ENCODE data around the gene FTSJ1.

FTSJ1 gene

DNA sequence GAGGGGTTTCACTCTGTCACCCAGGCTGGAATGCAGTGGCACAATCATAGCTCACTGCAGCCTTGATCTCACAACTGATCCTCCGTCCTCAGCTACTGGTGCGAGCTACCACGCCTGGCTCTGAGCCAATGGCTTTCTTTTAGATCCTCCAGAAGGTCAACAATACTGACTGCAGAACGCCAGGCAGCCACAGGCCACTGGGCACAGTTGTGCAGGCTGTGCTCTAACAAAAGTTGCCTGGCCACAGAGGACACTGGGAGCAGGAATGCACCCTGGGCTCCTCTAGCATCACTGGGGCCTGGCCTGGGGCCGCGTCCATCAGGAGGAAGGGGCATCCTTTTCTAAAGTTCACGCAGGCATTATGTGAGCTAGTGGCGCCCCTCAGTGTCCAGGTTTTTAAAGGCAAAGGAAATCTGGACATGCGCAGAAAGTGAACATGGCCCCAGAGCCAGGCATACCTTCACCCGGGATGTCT lies 17.9 kb downstream of the FTSJ1 start:
- Histone ChIP-seq H3K36me3 (ENCODE audit: control insufficient read depth, insufficient read depth, low read length) (no peaks in the 10 kb centered on the region), H3K4me1 (ENCODE audit: control insufficient read depth, insufficient read depth, low read length) (no peaks in the 10 kb centered on the region), H3K9me3 (ENCODE audit: control insufficient read depth, low read length) (no peaks in the 10 kb centered on the region), H3K27ac (ENCODE audit: insufficient read depth, low read depth, low read length, poor library complexity, severe bottlenecking) (no peak overlapping the region), H3K27me3 (ENCODE audit: control insufficient read depth, insufficient read depth, low read length, poor library complexity, severe bottlenecking) (no peaks in the 10 kb centered on the region), H3K4me3 (ENCODE audit: insufficient read depth, low read depth, low read length) (no peak overlapping the region)
- 53% methylated on average over 10 of the region's 10 CpGs for WGBS, 2 experiments

DNA sequence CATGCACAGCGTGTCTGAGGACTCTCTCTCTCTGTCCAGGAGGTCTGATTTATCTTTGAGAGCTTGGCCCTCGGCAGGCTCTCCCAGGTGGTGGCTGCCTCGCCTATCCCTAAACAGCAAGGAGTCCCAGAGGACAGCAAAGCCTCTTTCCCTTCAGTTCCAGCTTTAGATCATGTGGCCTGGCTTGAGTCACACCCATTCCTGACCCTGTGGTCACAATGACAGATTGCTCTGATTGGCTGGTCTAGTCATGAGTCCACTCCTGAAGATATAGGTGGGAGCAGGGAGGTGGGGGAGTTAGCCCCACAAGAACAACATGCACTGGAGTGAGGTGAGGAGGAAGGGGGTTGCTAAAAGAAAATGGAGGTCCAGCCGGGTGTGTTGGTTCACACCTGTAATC lies 20.7 kb downstream of the FTSJ1 start:
- 83 to 94% methylated on average over 4 of the region's 4 CpGs for WGBS, 2 experiments
- Histone ChIP-seq H3K4me1 (ENCODE audit: control insufficient read depth, insufficient read depth, low read length) (no peaks in the 10 kb centered on the region), H3K4me3 (ENCODE audit: insufficient read depth, low read depth, low read length) (no peak overlapping the region), H3K27ac (ENCODE audit: insufficient read depth, low read depth, low read length, poor library complexity, severe bottlenecking) (no peak overlapping the region), H3K27me3 (ENCODE audit: control insufficient read depth, insufficient read depth, low read length, poor library complexity, severe bottlenecking) (no peaks in the 10 kb centered on the region), H3K36me3 (ENCODE audit: control insufficient read depth, insufficient read depth, low read length) (no peaks in the 10 kb centered on the region), H3K9me3 (ENCODE audit: control insufficient read depth, low read length) (no peaks in the 10 kb centered on the region)

DNA sequence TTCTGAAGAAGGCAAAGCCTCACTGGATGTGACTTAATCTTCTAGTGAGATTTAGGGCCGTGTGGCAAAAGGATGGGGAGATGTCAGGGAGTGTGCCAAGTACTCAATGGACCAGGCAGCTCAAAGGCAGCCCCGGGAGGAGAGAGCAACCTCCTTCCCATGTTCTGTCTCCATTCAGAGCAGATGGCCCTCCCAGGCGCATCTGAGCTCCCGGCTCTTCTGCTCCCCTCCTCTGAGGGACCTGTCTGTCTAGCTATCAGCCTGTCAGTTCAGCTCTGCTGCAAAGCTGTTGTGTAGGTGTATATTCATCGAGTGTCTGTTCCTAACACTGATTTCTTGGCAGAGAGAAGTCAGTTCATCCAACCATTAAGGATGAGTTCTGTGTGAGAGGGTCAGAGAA lies 21.9 kb downstream of the FTSJ1 start:
- Histone ChIP-seq H3K27ac (ENCODE audit: insufficient read depth, low read depth, low read length, poor library complexity, severe bottlenecking) (no peak overlapping the region), H3K4me1 (ENCODE audit: control insufficient read depth, insufficient read depth, low read length) (no peaks in the 10 kb centered on the region), H3K4me3 (ENCODE audit: insufficient read depth, low read depth, low read length) (no peak overlapping the region), H3K27me3 (ENCODE audit: control insufficient read depth, insufficient read depth, low read length, poor library complexity, severe bottlenecking) (no peaks in the 10 kb centered on the region), H3K9me3 (ENCODE audit: control insufficient read depth, low read length) (no peaks in the 10 kb centered on the region), H3K36me3 (ENCODE audit: control insufficient read depth, insufficient read depth, low read length) (no peaks in the 10 kb centered on the region)
- WGBS, 2 experiments, result 88 to 92% methylated on average over 5 of the region's 5 CpGs

DNA sequence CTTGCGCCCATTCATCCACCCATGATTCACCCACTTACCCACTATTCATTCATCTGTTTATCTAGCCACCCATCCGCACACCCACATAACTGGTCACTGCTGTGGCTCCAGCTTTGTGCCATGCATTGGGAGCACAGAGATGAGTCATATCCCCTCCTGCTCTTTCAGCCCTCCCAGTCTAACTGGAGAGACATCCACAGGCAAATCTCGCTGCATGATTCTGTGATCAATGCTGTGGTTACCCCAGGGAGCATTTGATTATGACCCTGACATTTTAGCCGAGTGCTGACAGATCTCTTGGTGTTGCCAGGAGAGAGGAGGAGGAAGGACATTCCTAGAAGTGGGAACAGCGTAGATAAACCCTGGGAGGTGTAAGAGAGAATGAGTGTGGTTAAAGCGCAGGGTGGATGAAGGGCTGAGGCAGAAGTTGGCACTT lies 22.4 kb downstream of the FTSJ1 start:
- Histone ChIP-seq H3K27me3 (ENCODE audit: control insufficient read depth, insufficient read depth, low read length, poor library complexity, severe bottlenecking) (no peaks in the 10 kb centered on the region), H3K27ac (ENCODE audit: insufficient read depth, low read depth, low read length, poor library complexity, severe bottlenecking) (no peak overlapping the region), H3K36me3 (ENCODE audit: control insufficient read depth, insufficient read depth, low read length) (no peaks in the 10 kb centered on the region), H3K4me1 (ENCODE audit: control insufficient read depth, insufficient read depth, low read length) (no peaks in the 10 kb centered on the region), H3K4me3 (ENCODE audit: insufficient read depth, low read depth, low read length) (no peak overlapping the region), H3K9me3 (ENCODE audit: control insufficient read depth, low read length) (no peaks in the 10 kb centered on the region)
- 71 to 72% methylated on average over 6 of the region's 6 CpGs for WGBS, 2 experiments

DNA sequence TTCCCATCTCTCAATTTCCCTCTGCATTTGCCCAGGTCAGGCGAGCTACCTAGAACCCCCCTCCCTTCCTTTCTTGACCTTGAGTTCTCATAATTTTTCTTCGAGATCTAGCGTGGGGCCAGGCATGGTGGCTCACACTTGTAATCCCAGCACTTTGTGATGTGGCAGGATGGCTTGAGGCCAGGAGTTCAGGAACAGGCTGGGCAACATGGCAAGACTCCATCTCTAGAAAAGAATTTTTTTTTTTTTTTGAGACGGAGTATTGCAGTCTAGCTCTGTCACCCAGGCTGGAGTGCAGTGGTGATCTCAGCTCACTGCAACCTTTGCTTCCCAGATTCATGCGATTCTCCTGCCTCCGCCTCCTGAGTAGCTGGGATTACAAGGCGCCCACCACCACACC lies 28.3 kb downstream of the FTSJ1 start:
- H3K4me1 ChIP-seq (ENCODE audit: control insufficient read depth, insufficient read depth, low read length), result no peaks in the 10 kb centered on the region
- no peak overlapping the region for H3K4me3 ChIP-seq (ENCODE audit: insufficient read depth, low read depth, low read length)
- H3K36me3 ChIP-seq (ENCODE audit: control insufficient read depth, insufficient read depth, low read length), result no peaks in the 10 kb centered on the region
- WGBS, 2 experiments, result 92 to 94% methylated on average over 6 to 7 of the region's 7 CpGs
- H3K9me3 ChIP-seq (ENCODE audit: control insufficient read depth, low read length), result no peaks in the 10 kb centered on the region
- no peak overlapping the region for H3K27ac ChIP-seq (ENCODE audit: insufficient read depth, low read depth, low read length, poor library complexity, severe bottlenecking)
- H3K27me3 ChIP-seq (ENCODE audit: control insufficient read depth, insufficient read depth, low read length, poor library complexity, severe bottlenecking), result no peaks in the 10 kb centered on the region

DNA sequence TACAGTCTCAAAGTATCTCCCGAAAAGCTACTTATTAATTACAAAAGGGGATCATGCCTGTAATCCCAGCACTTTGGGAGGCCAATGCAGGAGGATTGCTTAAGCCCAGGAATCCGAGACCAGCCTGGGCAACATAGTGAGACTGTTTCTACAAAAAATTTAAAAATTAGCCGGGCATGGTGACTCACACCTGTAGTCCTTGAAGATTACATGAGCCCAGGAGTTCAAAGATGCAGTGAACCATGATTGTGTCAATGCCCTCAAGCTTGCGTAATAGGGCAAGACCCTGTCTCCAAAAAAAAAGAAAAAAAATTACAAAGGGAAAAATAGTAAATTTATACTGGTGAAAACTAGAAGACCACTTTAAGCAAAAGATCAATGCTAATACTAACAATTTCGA lies 29.5 kb downstream of the FTSJ1 start:
- no peak overlapping the region for H3K27ac ChIP-seq (ENCODE audit: insufficient read depth, low read depth, low read length, poor library complexity, severe bottlenecking)
- no peak overlapping the region for H3K4me3 ChIP-seq (ENCODE audit: insufficient read depth, low read depth, low read length)
- no peaks in the 10 kb centered on the region for H3K9me3 ChIP-seq (ENCODE audit: control insufficient read depth, low read length)
- no peaks in the 10 kb centered on the region for H3K36me3 ChIP-seq (ENCODE audit: control insufficient read depth, insufficient read depth, low read length)
- WGBS, 2 experiments, result 89 to 93% methylated on average over 4 to 5 of the region's 5 CpGs
- no peaks in the 10 kb centered on the region for H3K4me1 ChIP-seq (ENCODE audit: control insufficient read depth, insufficient read depth, low read length)
- no peaks in the 10 kb centered on the region for H3K27me3 ChIP-seq (ENCODE audit: control insufficient read depth, insufficient read depth, low read length, poor library complexity, severe bottlenecking)

DNA sequence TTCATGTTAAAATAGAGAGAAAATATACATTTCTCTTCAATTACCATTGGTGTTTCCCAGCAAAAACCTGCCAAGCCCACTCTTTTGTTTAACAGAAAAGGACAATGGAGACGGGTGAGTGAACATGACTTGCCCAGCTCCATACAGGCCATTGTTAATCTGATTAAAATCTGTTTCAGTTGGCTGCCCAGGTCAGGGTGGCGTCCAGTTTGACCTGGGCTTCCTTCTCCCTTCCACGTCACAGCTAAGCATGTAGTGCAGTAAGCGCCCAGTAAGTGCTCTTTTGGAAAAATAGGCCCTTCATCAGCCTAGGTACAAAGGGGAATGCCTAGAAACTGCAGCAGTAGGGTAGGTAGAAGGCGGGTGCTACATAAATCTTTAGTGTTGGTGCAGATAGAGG lies 31.2 kb downstream of the FTSJ1 start:
- Histone ChIP-seq H3K9me3 (ENCODE audit: control insufficient read depth, low read length) (no peaks in the 10 kb centered on the region), H3K4me1 (ENCODE audit: control insufficient read depth, insufficient read depth, low read length) (no peaks in the 10 kb centered on the region), H3K27me3 (ENCODE audit: control insufficient read depth, insufficient read depth, low read length, poor library complexity, severe bottlenecking) (no peaks in the 10 kb centered on the region), H3K4me3 (ENCODE audit: insufficient read depth, low read depth, low read length) (no peak overlapping the region), H3K36me3 (ENCODE audit: control insufficient read depth, insufficient read depth, low read length) (no peaks in the 10 kb centered on the region), H3K27ac (ENCODE audit: insufficient read depth, low read depth, low read length, poor library complexity, severe bottlenecking) (no peak overlapping the region)
- 77 to 80% methylated on average over 4 to 5 of the region's 5 CpGs for WGBS, 2 experiments

DNA sequence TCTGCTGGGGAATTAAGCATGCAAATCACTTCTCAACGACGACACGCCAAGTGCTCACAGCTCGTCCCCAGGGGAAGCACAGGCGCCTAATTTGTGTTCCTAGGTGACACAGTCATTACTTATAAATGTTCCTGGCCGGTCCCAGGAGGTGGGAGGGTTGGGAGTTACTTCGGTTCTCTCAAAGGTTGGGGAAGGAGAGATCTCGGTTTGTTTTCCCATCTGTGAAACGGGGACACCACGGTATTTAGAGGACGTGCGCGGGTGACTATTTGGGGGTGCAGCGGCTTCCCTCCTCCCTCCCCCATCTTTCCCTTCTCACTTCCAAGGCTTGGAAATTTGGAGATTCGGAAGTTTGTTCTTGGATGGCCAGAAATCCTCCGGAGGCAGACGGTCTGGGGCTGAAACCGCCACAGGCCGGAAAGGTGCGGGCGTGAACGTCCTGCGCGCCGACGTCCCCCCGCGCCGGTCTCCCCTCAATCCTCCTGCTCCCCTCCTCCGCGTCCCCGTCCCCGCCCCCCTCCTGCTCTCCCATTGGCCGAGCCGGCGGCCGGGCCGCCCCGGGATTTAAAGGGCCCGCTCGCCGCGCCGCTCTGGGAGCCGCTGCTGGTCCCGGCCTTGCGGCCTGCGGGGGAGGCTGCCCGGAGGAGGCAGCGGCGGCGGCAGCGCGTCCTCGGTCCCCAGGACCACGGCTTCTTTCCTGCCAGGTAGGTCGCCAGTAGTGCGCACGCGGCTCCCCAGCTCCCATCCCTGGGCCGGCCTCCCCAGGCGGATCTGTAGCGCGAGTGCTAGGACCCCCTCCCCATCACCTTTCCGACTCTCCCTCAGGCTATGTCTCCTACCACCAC lies 32.6 kb downstream of the FTSJ1 start, which contains the start of gene PORCN:
Gene PORCN (plus strand): TSS at position 593 of the 845 bp plus-strand sequence. CDS start 829 bp downstream, outside the sequence.
- H3K36me3 ChIP-seq (ENCODE audit: control insufficient read depth, insufficient read depth, low read length), result no peaks in the 10 kb centered on the region
- peak within 1 kb of the TSS; percentile 68 for H3K4me3 ChIP-seq (ENCODE audit: insufficient read depth, low read depth, low read length)
- H3K4me1 ChIP-seq (ENCODE audit: control insufficient read depth, insufficient read depth, low read length), result no peaks in the 10 kb centered on the region
- no peaks in the 10 kb centered on the region for H3K9me3 ChIP-seq (ENCODE audit: control insufficient read depth, low read length)
- H3K27ac ChIP-seq (ENCODE audit: insufficient read depth, low read depth, low read length, poor library complexity, severe bottlenecking), result no peak within 1 kb of the TSS
- 0% methylated on average over 64 to 65 of the region's 65 CpGs for WGBS, 2 experiments
- no peaks in the 10 kb centered on the region for H3K27me3 ChIP-seq (ENCODE audit: control insufficient read depth, insufficient read depth, low read length, poor library complexity, severe bottlenecking)

DNA sequence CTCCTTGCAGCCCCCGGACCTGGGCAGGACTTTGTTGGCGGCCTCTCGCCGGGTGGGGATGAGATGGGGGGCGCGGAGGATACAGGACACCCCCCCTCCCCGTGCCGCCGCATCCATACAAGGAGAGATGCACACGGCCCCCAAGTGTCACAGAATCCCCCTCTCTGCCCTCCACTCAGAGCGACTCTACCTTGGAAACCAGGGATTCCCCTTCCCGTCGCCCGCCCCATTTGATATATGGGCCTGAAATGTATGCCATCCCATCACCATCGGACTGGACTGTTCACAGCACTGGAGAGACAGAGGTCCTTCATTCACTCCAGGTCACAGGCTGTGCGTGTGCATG lies 33.2 kb downstream of the FTSJ1 start:
- Histone ChIP-seq H3K36me3 (ENCODE audit: control insufficient read depth, insufficient read depth, low read length) (no peaks in the 10 kb centered on the region), H3K4me3 (ENCODE audit: insufficient read depth, low read depth, low read length) (peak overlapping the region; percentile 68), H3K9me3 (ENCODE audit: control insufficient read depth, low read length) (no peaks in the 10 kb centered on the region), H3K27ac (ENCODE audit: insufficient read depth, low read depth, low read length, poor library complexity, severe bottlenecking) (no peak overlapping the region), H3K4me1 (ENCODE audit: control insufficient read depth, insufficient read depth, low read length) (no peaks in the 10 kb centered on the region), H3K27me3 (ENCODE audit: control insufficient read depth, insufficient read depth, low read length, poor library complexity, severe bottlenecking) (no peaks in the 10 kb centered on the region)
- WGBS, 2 experiments, result 4% methylated on average over 16 of the region's 16 CpGs

DNA sequence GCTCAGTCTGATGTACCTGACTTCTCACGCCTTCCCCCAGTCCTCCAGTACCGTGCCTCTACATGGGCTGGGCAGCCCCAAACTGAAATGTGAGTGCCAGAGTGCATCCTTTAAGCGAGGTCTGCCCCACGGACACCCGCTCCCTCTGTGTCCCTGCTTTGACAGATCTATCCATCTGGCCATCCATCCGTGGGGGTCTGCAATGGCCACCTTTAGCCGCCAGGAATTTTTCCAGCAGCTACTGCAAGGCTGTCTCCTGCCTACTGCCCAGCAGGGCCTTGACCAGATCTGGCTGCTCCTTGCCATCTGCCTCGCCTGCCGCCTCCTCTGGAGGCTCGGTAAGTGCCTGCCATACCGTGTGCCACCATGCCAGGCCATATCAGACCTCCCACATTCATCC lies 33.6 kb downstream of the FTSJ1 start:
- H3K27ac ChIP-seq (ENCODE audit: insufficient read depth, low read depth, low read length, poor library complexity, severe bottlenecking), result no peak overlapping the region
- WGBS, 2 experiments, result 67 to 74% methylated on average over 11 of the region's 11 CpGs
- H3K27me3 ChIP-seq (ENCODE audit: control insufficient read depth, insufficient read depth, low read length, poor library complexity, severe bottlenecking), result no peaks in the 10 kb centered on the region
- no peaks in the 10 kb centered on the region for H3K9me3 ChIP-seq (ENCODE audit: control insufficient read depth, low read length)
- peak overlapping the region; percentile 68 for H3K4me3 ChIP-seq (ENCODE audit: insufficient read depth, low read depth, low read length)
- no peaks in the 10 kb centered on the region for H3K4me1 ChIP-seq (ENCODE audit: control insufficient read depth, insufficient read depth, low read length)
- H3K36me3 ChIP-seq (ENCODE audit: control insufficient read depth, insufficient read depth, low read length), result no peaks in the 10 kb centered on the region

Data from ectodermal cell (in vitro differentiated cells).